ENCODE results near the gene DGKD. TPM values are rescaled to one million over a fixed set of nuclear protein-coding genes. Genes with fewer than 3 reads are reported as not detected.

Gene DGKD
- total RNA-seq, 1 donor from 2014 or later = 86.7 TPM

- Histone ChIP-seq H3K27me3 (no peaks in the 10 kb centered on the region), H3K4me3 (no peak overlapping the region), H3K27ac (no peak overlapping the region), H3K9me3 (no peaks in the 10 kb centered on the region), H3K36me3 (no peaks in the 10 kb centered on the region), H3K4me1 (no peaks in the 10 kb centered on the region)
- intact Hi-C loops (cut with DNase I) = no loop called here
- TF ChIP-seq CTCF (IDR thresholded peaks at IDR 0.05) = no peak
- no peak for DNase-seq
- ATAC-seq = no peak
Observed at GRCh38 chr2:233323851-233324250, 30.4 kb upstream of the DGKD start.

GRCh38 chr2:233325256-233325655 is 29.0 kb upstream of the DGKD start:
- intact Hi-C loops (cut with DNase I) = no loop called here
- DNase-seq = no peak
- H3K27me3 ChIP-seq = no peaks in the 10 kb centered on the region
- no peaks in the 10 kb centered on the region for H3K4me1 ChIP-seq
- H3K36me3 ChIP-seq = no peaks in the 10 kb centered on the region
- no peak overlapping the region for H3K27ac ChIP-seq
- no peak overlapping the region for H3K4me3 ChIP-seq
- ATAC-seq = no peak
- no peak for TF ChIP-seq CTCF (IDR thresholded peaks at IDR 0.05)
- no peaks in the 10 kb centered on the region for H3K9me3 ChIP-seq

DNA sequence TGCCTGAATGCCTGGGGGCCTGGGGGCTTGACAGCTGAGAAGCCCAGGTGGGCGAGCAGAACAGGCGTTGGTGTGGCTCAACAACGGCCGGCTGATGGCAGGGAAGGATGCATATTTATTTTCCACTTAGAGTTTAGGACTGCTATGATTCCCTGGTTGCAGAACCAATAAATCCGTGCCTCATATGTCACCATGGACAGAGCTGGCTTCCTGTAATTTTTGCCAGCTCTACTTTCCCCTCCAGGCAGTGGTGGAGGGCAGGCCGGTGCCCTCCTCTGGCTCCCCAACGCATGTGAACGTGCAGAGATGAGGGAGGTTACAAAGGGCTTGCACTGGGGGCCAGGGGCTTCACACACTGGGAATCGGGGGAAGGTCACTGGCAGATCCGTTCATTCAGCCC is 28.5 kb upstream of the DGKD start:
- Histone ChIP-seq H3K36me3 (no peaks in the 10 kb centered on the region), H3K9me3 (no peaks in the 10 kb centered on the region), H3K27me3 (no peaks in the 10 kb centered on the region), H3K4me1 (no peaks in the 10 kb centered on the region), H3K27ac (no peak overlapping the region), H3K4me3 (no peak overlapping the region)
- no peak for ATAC-seq
- TF ChIP-seq CTCF (IDR thresholded peaks at IDR 0.05) = no peak
- DNase-seq = no peak
- intact Hi-C loops (cut with DNase I) = no loop called here

- DNase-seq (no peak), ATAC-seq (no peak)
- Histone ChIP-seq H3K27ac (no peak overlapping the region), H3K27me3 (no peaks in the 10 kb centered on the region), H3K4me3 (no peak overlapping the region), H3K9me3 (no peaks in the 10 kb centered on the region), H3K36me3 (no peaks in the 10 kb centered on the region), H3K4me1 (no peaks in the 10 kb centered on the region)
- no peak for TF ChIP-seq CTCF (IDR thresholded peaks at IDR 0.05)
- intact Hi-C loops (cut with DNase I) = no loop called here
Observed at GRCh38 chr2:233326500-233326899, 27.8 kb upstream of the DGKD start.

DNA sequence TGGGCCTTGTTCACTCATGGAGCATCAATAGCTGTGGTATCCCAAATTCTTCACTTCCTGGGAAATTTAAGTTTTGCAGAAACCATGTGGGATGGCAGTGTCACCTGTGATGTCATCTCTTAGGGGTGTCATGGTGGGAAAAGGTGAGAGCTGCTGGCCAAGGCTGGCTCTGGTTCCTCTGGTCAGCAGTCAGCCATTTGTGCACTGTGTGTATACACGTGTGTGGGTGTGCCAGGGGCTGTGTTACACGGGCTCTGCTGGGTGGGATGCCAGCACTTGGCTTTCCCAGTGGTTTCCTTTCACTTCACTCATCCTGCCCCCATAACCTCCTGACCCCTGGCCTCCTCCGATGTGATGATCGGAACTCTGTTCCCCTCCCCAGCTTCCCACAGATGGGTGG is 25.4 kb upstream of the DGKD start:
- Histone ChIP-seq H3K4me3 (no peak overlapping the region), H3K27ac (no peak overlapping the region), H3K27me3 (no peaks in the 10 kb centered on the region), H3K36me3 (no peaks in the 10 kb centered on the region), H3K9me3 (no peaks in the 10 kb centered on the region), H3K4me1 (no peaks in the 10 kb centered on the region)
- TF ChIP-seq CTCF (IDR thresholded peaks at IDR 0.05) = no peak
- ATAC-seq (no peak), DNase-seq (no peak)
- intact Hi-C loops (cut with DNase I) = no loop called here

DNA sequence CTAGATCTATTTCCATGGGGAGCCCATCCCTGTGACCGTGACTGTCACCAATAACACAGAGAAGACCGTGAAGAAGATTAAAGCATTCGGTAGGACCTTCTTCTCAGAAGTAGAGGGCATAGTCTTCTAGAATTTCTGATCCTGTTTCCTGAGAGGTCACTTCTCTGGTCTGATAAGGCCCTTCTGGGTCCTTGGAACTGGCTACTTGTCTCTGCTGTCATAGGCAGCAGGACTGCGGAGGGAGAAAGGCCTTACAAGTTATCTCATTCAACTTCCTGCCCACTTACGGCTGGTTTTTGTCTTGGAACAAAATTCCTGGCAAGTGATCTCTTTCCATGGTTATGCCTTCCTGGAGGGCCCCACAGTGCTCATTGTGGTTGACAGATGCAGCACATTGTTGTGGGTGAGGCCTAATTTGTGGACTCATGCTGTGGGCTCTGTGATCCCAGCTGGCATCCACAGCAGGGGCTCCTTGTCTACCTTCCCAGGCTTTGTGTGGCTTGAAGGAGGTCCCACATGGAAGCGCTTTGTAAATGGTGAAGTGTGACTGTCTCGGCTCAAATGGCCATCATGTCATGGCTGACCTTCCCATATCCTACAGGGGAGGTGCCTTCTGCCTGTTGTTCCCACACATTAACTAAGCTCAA is 24.7 kb upstream of the DGKD start:
- Histone ChIP-seq H3K4me1 (no peaks in the 10 kb centered on the region), H3K27ac (no peak overlapping the region), H3K9me3 (no peaks in the 10 kb centered on the region), H3K27me3 (no peaks in the 10 kb centered on the region), H3K36me3 (no peaks in the 10 kb centered on the region), H3K4me3 (no peak overlapping the region)
- no peak for TF ChIP-seq CTCF (IDR thresholded peaks at IDR 0.05)
- DNase-seq (no peak), ATAC-seq (no peak)
- intact Hi-C loops (cut with DNase I) = no loop called here
